Measurements from ENCODE around the gene PTAFR.

DNA sequence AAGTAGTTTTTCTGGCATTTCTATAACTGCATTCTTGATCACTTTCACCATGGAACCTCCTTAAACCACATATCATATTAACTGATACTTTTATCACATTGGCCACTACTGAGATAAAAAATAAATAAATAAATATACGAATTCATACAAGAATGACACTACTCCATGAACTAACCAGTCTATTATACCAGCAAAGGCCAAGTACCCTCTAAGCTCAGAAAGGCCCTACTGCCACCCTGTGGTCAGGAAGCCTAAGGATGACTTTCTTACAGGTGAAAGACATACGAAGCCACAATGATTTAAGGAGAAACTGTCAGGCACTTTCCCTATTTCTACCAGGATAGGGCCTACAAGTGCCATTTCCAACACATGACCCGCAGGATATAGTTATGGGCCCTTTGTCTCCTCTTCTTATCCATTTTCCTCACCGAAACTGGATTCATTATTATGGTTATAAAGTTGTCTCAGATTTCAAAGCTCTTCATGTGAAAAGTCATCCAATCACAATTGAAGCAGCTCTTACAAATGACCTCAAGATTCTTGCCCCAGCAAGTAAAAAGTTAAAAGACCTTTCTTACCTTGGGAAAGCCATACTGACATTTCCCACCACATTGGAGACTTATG lies 32.4 kb upstream of the PTAFR start:
- TF ChIP-seq, protein P1, sequence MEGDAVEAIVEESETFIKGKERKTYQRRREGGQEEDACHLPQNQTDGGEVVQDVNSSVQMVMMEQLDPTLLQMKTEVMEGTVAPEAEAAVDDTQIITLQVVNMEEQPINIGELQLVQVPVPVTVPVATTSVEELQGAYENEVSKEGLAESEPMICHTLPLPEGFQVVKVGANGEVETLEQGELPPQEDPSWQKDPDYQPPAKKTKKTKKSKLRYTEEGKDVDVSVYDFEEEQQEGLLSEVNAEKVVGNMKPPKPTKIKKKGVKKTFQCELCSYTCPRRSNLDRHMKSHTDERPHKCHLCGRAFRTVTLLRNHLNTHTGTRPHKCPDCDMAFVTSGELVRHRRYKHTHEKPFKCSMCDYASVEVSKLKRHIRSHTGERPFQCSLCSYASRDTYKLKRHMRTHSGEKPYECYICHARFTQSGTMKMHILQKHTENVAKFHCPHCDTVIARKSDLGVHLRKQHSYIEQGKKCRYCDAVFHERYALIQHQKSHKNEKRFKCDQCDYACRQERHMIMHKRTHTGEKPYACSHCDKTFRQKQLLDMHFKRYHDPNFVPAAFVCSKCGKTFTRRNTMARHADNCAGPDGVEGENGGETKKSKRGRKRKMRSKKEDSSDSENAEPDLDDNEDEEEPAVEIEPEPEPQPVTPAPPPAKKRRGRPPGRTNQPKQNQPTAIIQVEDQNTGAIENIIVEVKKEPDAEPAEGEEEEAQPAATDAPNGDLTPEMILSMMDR (IDR thresholded peaks at IDR 0.05) = peak; percentile 55 to 83 (median 74)
- TF ChIP-seq POLR2A (IDR thresholded peaks at IDR 0.05) = no peak

All from right lobe of liver (tissue), 4 donors.